ENCODE data around the gene CCDC39. TPM values are rescaled to one million over a fixed set of nuclear protein-coding genes. Genes with fewer than 3 reads are reported as not detected.

The CCDC39 gene
- not detected in 2 replicates for polyA plus RNA-seq (2011; rRNA removed)
- not detected in 2 replicates for polyA plus RNA-seq (2012; cell fraction: cytosol; rRNA removed)
- polyA plus RNA-seq (2012; cell fraction: nucleus; rRNA removed), result not detected in 2 replicates
- not detected in 3 replicates for polyA plus RNA-seq (2017; fragmentation: RNase III; extraction: RNeasy Plus Mini Kit Qiagen cat#74134 plus additional on column Dnase treatment)
- polyA minus RNA-seq (2011; rRNA and poly(A)+ RNA removed), result not detected in 2 replicates

DNA sequence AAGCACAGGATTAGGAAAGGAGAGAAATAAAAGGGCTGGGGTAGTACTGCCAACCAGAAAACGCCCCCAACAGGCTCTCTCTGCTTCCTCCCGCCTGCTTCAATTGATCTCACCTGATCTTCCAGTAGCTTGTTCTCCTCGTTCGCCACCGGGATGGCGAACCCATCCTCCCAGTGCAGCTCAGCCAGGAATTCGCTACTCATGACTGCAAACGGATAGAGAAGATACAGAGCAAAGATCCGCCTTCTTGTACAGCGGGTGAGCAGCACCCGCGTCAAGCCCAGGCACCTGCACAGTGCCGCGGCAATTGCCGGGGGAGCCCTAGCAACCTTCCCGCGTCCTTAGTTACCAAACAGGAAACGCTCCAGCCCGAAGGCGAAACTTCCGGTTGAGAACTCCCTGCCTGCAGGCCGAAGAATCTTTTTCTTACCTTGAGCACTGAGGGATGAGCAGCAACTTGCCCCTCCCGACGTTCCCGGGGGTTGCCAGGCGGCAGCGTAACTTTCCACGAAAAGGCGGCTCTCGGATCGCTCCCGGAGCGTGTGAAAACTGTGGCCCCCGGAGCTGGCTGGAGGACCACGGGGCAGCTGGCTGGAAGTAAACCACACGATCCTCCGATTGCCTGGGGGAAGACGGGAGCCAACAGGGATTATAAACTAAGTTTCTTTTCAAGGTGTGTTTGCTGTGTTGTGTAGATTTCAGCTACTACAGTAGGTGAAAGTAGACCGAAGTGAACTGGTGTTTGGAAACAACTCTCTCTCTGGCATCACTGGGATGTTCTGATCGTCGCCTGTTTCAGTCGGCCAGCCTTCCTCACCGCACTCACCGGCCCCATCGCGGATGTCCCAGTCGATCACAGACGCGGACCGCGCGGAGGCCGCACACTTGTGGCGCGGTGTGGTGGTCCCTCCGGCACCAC is at the start of gene CCDC39:
Gene CCDC39, minus strand, starts transcription at position 312 of the 919 bp plus-strand sequence. Its CDS starts 109 bp downstream, at position 203.
- Histone ChIP-seq H3K27ac (peak within 1 kb of the TSS in 1 of 2 experiments; percentile 75; a peak in 3 of 6 replicates), H3K9me3 (no peaks in the 10 kb centered on the region), H3K4me3 (peak within 1 kb of the TSS; percentile 53), H3K4me1 (no peaks in the 10 kb centered on the region), H3K4me2 (peak within 1 kb of the TSS; percentile 89)
- 17% methylated on average over 34 of the region's 56 CpGs for WGBS (ENCODE audit: missing lambda C conversion rate)
- no peak for FAIRE-seq
- TF ChIP-seq EP300 (IDR thresholded peaks at IDR 0.05) (no peak), PHF8 (IDR thresholded peaks at IDR 0.05; ENCODE audit: borderline replicate concordance, low read depth) (peak; percentile 45; the same call in 1 of the 2 replicates)
- TF ChIP-seq, protein P1, sequence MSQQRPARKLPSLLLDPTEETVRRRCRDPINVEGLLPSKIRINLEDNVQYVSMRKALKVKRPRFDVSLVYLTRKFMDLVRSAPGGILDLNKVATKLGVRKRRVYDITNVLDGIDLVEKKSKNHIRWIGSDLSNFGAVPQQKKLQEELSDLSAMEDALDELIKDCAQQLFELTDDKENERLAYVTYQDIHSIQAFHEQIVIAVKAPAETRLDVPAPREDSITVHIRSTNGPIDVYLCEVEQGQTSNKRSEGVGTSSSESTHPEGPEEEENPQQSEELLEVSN (IDR thresholded peaks at IDR 0.05; ENCODE audit: borderline replicate concordance, low read depth), result 0 out of 2 replicates have a peak, but pooled peaks have one; percentile 31
- peak; percentile 95 to 96 for ATAC-seq
- peak; percentile 34 to 55 for DNase-seq (ENCODE audit: low read depth in 1 of 2, low spot score in 1 of 2)
- ChIA-PET POLR2A (no interaction called here), CTCF (no interaction called here)

GRCh38 chr3:180720012-180720411 is 40.7 kb upstream of the CCDC39 start:
- WGBS (ENCODE audit: missing lambda C conversion rate), result 0% methylated on average over 1 of the region's 1 CpG
- no peak for FAIRE-seq
- TF ChIP-seq RCOR1 (IDR thresholded peaks at IDR 0.05; ENCODE audit: low read depth, low read length) (no peak), MAX (IDR thresholded peaks at IDR 0.05) (no peak), CEBPB (IDR thresholded peaks at IDR 0.05) (no peak), BHLHE40 (IDR thresholded peaks at IDR 0.05; ENCODE audit: low read depth, low read length) (no peak), BCL3 (IDR thresholded peaks at IDR 0.05) (no peak), POLR2A (IDR thresholded peaks at IDR 0.05; ENCODE audit: low read length) (no peak), TP53 (CRISPR knock-in tag; IDR thresholded peaks at IDR 0.05) (no peak)

DNA sequence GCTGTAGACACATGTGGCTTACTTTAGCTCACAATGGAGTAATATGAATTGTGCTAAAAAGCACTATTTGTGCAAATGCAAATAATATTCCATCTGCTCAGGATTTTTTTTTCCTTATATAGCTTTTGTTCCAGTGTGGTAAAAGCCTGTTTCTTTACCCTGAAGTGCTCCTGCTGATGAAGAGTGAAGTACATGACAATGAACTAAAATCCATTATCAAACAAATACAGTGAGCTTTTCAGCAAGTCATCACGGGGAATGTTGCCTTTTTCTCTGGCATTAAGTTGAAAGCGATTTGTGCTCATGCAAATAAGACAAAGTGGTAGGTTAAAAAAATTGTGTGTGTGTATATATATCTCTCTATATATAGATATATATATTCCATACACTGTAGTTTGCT is 28.6 kb upstream of the CCDC39 start:
- ChIA-PET POLR2A (no interaction called here), CTCF (interaction anchor here (0.6 kb wide), 1 partner anchor 868 kb away, joined by 3 read pairs; no protein-coding TSS in a partner anchor)
- FAIRE-seq, result no peak
- Histone ChIP-seq H3K4me3 (no peak overlapping the region), H3K4me1 (no peaks in the 10 kb centered on the region), H3K9me3 (no peaks in the 10 kb centered on the region), H3K4me2 (no peak overlapping the region), H3K27ac (no peak overlapping the region)
- DNase-seq (ENCODE audit: low read depth in 1 of 2, low spot score in 1 of 2), result no peak
- ATAC-seq, result no peak
- 0% methylated on average over 2 of the region's 2 CpGs for WGBS (ENCODE audit: missing lambda C conversion rate)
- TF ChIP-seq JUN (IDR thresholded peaks at IDR 0.05) (no peak), RAD21 (conservative IDR thresholded peaks at IDR 0.05 in 1 of 2, IDR thresholded peaks at IDR 0.05 in 1 of 2) (no peak), RFX5 (IDR thresholded peaks at IDR 0.05) (no peak), EP300 (IDR thresholded peaks at IDR 0.05) (no peak), POLR2A (IDR thresholded peaks at IDR 0.05; ENCODE audit: low read length) (no peak), JUNB (IDR thresholded peaks at IDR 0.05) (no peak), TP53 (CRISPR knock-in tag; IDR thresholded peaks at IDR 0.05) (no peak), BHLHE40 (IDR thresholded peaks at IDR 0.05; ENCODE audit: low read depth, low read length) (no peak), FOXS1 (CRISPR knock-in tag; IDR thresholded peaks at IDR 0.05) (no peak), NFE2L2 (conservative IDR thresholded peaks at IDR 0.05; ENCODE audit: low read length) (no peak), POLR2AphosphoS2 (conservative IDR thresholded peaks at IDR 0.05; ENCODE audit: low read length) (no peak), MAFK (IDR thresholded peaks at IDR 0.05; ENCODE audit: partially characterized antibody) (no peak), ATOH8 (CRISPR knock-in tag; IDR thresholded peaks at IDR 0.05; ENCODE audit: low read depth) (no peak), MAX (IDR thresholded peaks at IDR 0.05) (no peak), ZSCAN20 (CRISPR knock-in tag; IDR thresholded peaks at IDR 0.05) (no peak), CEBPB (IDR thresholded peaks at IDR 0.05) (no peak), RCOR1 (IDR thresholded peaks at IDR 0.05; ENCODE audit: low read depth, low read length) (no peak), CBX8 (IDR thresholded peaks at IDR 0.05) (no peak)

More at GRCh38 chr3:180720012-180720411, 40.7 kb upstream of the CCDC39 start:
- H3K4me1 ChIP-seq, result no peaks in the 10 kb centered on the region
- POLR2A ChIA-PET, result no interaction called here
- no peak overlapping the region for H3K27ac ChIP-seq
- no peaks in the 10 kb centered on the region for H3K9me3 ChIP-seq
- no peak overlapping the region for H3K4me2 ChIP-seq
- ATAC-seq (no peak), DNase-seq (ENCODE audit: low read depth in 1 of 2, low spot score in 1 of 2) (no peak)
- H3K4me3 ChIP-seq, result no peak overlapping the region
- CTCF ChIA-PET, result no interaction called here
